ENCODE measurements around the gene WWOX.

WWOX gene

DNA sequence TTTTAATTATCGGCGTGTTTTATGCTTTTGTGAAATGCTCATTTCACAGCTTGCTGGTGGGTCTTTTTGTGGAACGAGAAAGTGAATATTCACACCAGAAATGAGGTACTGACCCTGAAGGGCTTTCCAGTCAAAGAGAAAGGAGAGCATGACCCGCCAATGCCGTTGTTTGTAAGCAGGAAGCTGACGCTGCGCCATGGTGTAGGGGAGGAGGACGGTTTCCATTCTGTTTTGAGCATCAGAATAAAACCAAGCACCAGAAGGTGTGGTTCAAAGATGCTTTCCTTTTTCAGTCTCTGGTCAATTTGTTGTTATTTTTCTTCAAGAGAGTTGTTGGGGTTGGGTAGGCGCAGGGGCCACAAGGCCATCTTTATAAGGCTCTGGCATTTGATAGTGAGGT, 669.3 kb downstream of the WWOX start:
- H3K36me3 ChIP-seq (ENCODE audit: control insufficient read depth, insufficient read depth, low read length) = no peaks in the 10 kb centered on the region
- no peaks in the 10 kb centered on the region for H3K9me3 ChIP-seq (ENCODE audit: control insufficient read depth, low read length)
- WGBS, 2 experiments (ENCODE audit: insufficient coverage in 2 of 2) = 89 to 91% methylated on average over 8 to 9 of the region's 9 CpGs
- no peak overlapping the region for H3K27ac ChIP-seq (ENCODE audit: low read depth, low read length, severe bottlenecking)
- H3K4me3 ChIP-seq (ENCODE audit: extremely low read depth, insufficient read depth, low read length, poor library complexity, severe bottlenecking) = no peak overlapping the region
- H3K4me1 ChIP-seq (ENCODE audit: control insufficient read depth, insufficient read depth, low read length, poor library complexity, severe bottlenecking) = no peaks in the 10 kb centered on the region

DNA sequence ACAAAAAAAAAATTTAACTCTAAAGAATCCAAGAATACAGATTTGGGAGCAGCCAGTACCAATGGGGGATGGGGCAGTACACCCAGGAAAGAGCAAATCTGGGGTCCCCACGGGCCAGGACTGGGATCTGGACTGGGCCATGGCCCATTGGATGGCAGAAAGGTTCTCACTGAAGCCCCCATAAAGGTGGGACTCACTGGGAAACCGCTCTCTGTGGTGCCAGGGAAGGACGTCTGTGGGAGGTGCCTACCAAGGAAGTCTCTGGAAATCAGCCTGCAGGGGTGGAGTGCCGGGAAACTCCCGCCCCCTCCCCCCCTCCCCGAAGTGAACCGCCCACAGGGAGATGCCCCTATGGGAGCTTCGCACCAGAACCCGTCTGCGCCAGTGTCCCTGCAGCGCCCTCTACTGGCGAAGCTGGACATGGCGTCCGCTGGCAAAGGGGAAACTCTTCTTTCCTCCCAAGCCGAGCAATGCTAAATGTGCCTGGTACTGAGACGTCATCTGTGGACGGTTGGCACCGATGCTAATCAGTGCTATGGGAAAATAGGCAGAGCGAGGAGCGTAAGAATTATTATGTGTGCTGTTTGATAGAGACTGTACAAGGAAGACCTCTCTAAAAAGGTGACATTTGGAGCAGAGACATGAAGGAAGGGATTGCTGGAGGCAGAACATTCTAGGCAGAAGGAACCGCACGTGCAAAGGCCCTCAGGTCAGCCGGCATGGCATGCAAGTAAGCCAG, 671.1 kb downstream of the WWOX start:
- Histone ChIP-seq H3K9me3 (ENCODE audit: control insufficient read depth, low read length) (no peaks in the 10 kb centered on the region), H3K4me3 (ENCODE audit: extremely low read depth, insufficient read depth, low read length, poor library complexity, severe bottlenecking) (no peak overlapping the region), H3K36me3 (ENCODE audit: control insufficient read depth, insufficient read depth, low read length) (no peaks in the 10 kb centered on the region), H3K4me1 (ENCODE audit: control insufficient read depth, insufficient read depth, low read length, poor library complexity, severe bottlenecking) (no peaks in the 10 kb centered on the region), H3K27ac (ENCODE audit: low read depth, low read length, severe bottlenecking) (no peak overlapping the region)
- 57 to 60% methylated on average over 17 of the region's 23 CpGs for WGBS, 2 experiments (ENCODE audit: insufficient coverage in 2 of 2)

GRCh38 chr16:78773291-78773702, 673.8 kb downstream of the WWOX start:
- H3K4me1 ChIP-seq (ENCODE audit: control insufficient read depth, insufficient read depth, low read length, poor library complexity, severe bottlenecking) = no peaks in the 10 kb centered on the region
- H3K4me3 ChIP-seq (ENCODE audit: extremely low read depth, insufficient read depth, low read length, poor library complexity, severe bottlenecking) = no peak overlapping the region
- no peak overlapping the region for H3K27ac ChIP-seq (ENCODE audit: low read depth, low read length, severe bottlenecking)
- 75 to 92% methylated on average over 5 to 6 of the region's 8 CpGs for WGBS, 2 experiments (ENCODE audit: insufficient coverage in 2 of 2)
- no peaks in the 10 kb centered on the region for H3K36me3 ChIP-seq (ENCODE audit: control insufficient read depth, insufficient read depth, low read length)
- no peaks in the 10 kb centered on the region for H3K9me3 ChIP-seq (ENCODE audit: control insufficient read depth, low read length)

DNA sequence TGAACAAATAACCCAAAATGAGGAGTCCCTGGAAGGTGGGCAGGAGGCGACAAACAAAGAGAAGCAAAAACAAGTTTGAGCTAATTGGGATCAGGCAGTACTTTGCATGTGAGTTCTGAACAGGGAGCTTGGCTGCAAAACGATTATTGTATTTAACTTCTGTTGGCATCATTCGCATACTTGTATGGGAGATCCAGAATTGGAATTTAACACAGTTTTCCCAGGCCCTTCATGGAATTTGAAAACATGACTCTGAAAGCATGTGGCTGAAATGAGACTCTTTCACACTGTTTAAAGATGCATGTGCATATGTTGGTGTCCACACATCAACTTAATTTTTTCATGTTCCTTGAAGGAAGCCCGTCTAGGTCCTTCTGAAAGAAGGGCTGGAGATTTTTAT, 674.3 kb downstream of the WWOX start:
- H3K36me3 ChIP-seq (ENCODE audit: control insufficient read depth, insufficient read depth, low read length) = no peaks in the 10 kb centered on the region
- H3K9me3 ChIP-seq (ENCODE audit: control insufficient read depth, low read length) = no peaks in the 10 kb centered on the region
- no peak overlapping the region for H3K4me3 ChIP-seq (ENCODE audit: extremely low read depth, insufficient read depth, low read length, poor library complexity, severe bottlenecking)
- H3K27ac ChIP-seq (ENCODE audit: low read depth, low read length, severe bottlenecking) = no peak overlapping the region
- H3K4me1 ChIP-seq (ENCODE audit: control insufficient read depth, insufficient read depth, low read length, poor library complexity, severe bottlenecking) = no peaks in the 10 kb centered on the region
- 75 to 94% methylated on average over 3 of the region's 4 CpGs for WGBS, 2 experiments (ENCODE audit: insufficient coverage in 2 of 2)

DNA sequence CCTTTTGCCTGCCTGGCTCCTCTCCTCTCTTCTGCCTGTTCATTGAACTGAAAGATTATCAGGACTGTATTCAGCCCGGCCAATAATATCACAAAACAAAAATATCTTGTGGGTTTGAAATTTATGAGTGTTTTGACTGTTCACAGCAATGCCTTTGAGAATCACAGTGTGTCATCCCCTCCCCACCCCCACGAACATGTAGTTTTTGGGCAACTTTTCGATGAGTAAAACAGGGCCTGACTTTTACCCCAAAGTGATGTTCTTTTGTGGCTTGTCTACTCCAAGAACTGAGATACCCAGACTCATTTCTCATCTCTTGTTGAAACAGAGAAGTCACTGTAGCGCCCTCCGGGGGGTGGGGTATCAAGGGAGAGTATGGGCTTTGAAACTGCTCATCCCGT, 675.7 kb downstream of the WWOX start:
- 91 to 100% methylated on average over 1 to 2 of the region's 6 CpGs for WGBS, 2 experiments (ENCODE audit: insufficient coverage in 2 of 2)
- H3K27ac ChIP-seq (ENCODE audit: low read depth, low read length, severe bottlenecking) = no peak overlapping the region
- no peaks in the 10 kb centered on the region for H3K9me3 ChIP-seq (ENCODE audit: control insufficient read depth, low read length)
- H3K4me1 ChIP-seq (ENCODE audit: control insufficient read depth, insufficient read depth, low read length, poor library complexity, severe bottlenecking) = no peaks in the 10 kb centered on the region
- no peak overlapping the region for H3K4me3 ChIP-seq (ENCODE audit: extremely low read depth, insufficient read depth, low read length, poor library complexity, severe bottlenecking)
- no peaks in the 10 kb centered on the region for H3K36me3 ChIP-seq (ENCODE audit: control insufficient read depth, insufficient read depth, low read length)

DNA sequence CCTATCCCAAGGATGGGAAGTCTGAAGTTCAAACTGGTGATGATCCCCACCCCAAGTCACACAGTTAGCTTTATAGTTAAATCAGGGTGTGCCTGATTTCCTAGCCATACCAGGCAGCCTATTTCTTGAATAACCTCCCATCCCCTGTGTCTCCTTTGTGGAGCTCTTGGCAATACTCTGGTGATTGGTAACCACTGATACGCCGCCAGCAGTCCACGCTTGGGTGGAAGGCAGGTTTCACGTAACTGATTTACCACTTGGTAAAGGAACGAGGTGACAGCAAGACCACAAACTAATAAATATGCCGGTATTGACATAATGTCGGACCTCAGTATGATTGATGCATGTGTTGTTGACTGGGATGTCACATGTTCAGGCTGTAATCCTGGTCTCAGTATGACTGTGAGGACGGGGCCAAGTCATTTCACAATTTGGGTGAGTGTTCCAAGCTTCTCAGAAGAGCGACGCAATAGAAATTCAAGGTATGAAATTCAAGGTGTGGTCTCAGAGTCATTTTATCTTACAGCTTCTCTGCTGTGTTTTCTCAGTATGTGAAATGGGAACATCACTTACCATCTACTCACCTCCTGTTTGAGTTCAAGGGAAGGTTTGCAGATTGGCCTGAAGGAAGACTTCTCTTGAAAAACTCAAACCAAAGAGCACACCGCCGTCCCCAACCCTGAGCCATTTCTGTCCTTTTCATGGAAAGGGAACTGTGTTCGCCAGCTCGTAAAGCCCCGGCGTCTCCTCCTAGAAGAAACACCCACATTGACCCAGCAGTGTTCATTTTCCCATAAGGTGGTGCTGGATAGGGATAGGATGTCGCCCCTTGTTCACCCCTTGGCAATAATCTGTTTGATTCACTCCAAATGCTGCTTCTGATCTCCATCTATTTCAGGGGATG, 678.9 kb downstream of the WWOX start:
- Histone ChIP-seq H3K27ac (ENCODE audit: low read depth, low read length, severe bottlenecking) (no peak overlapping the region), H3K4me3 (ENCODE audit: extremely low read depth, insufficient read depth, low read length, poor library complexity, severe bottlenecking) (no peak overlapping the region), H3K36me3 (ENCODE audit: control insufficient read depth, insufficient read depth, low read length) (no peaks in the 10 kb centered on the region), H3K4me1 (ENCODE audit: control insufficient read depth, insufficient read depth, low read length, poor library complexity, severe bottlenecking) (no peaks in the 10 kb centered on the region), H3K9me3 (ENCODE audit: control insufficient read depth, low read length) (no peaks in the 10 kb centered on the region)
- 90 to 95% methylated on average over 12 to 14 of the region's 17 CpGs for WGBS, 2 experiments (ENCODE audit: insufficient coverage in 2 of 2)

DNA sequence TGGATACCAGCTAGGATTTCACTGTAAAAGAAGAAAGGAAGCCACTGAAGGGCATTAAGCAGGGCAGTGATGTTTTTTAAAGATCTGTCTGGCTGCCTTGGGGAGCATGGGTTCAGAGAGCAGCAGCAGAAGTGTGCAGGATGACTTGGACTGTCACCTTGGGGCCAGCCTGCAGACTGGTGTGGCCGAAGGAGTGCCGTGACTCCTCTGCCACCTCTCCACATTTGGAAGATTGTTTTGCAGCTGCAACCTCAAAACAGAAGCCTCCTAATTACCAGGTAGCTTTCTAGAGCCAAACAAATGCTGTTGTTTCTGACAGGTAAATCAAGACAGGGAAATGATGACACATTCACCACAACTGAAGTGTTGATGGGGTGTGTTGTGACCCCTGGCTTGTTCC, 681.4 kb downstream of the WWOX start:
- Histone ChIP-seq H3K9me3 (ENCODE audit: control insufficient read depth, low read length) (no peaks in the 10 kb centered on the region), H3K36me3 (ENCODE audit: control insufficient read depth, insufficient read depth, low read length) (no peaks in the 10 kb centered on the region), H3K4me3 (ENCODE audit: extremely low read depth, insufficient read depth, low read length, poor library complexity, severe bottlenecking) (no peak overlapping the region), H3K27ac (ENCODE audit: low read depth, low read length, severe bottlenecking) (no peak overlapping the region), H3K4me1 (ENCODE audit: control insufficient read depth, insufficient read depth, low read length, poor library complexity, severe bottlenecking) (no peaks in the 10 kb centered on the region)
- WGBS, 2 experiments (ENCODE audit: insufficient coverage in 2 of 2) = 94 to 100% methylated on average over 1 to 2 of the region's 2 CpGs

DNA sequence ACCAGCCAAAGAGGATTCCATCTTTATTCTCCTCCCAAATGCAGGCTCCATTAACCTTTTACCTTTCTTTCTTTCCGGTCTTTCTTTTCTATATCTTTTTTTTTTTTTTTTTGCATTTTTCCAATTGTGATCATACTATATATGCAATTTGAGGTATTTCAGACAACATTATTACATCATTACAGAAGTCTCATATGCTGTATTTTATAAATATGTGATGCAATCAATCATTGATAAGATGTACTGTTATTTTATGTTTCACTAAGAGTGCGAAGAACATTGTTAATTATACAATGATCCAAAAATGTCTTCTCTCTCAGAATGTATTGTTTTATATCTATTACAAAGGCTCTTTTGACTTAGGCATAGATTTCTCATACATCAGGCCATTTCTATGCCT, 683.1 kb downstream of the WWOX start:
- Histone ChIP-seq H3K4me3 (ENCODE audit: extremely low read depth, insufficient read depth, low read length, poor library complexity, severe bottlenecking) (no peak overlapping the region), H3K4me1 (ENCODE audit: control insufficient read depth, insufficient read depth, low read length, poor library complexity, severe bottlenecking) (no peaks in the 10 kb centered on the region), H3K27ac (ENCODE audit: low read depth, low read length, severe bottlenecking) (no peak overlapping the region), H3K9me3 (ENCODE audit: control insufficient read depth, low read length) (no peaks in the 10 kb centered on the region), H3K36me3 (ENCODE audit: control insufficient read depth, insufficient read depth, low read length) (no peaks in the 10 kb centered on the region)
- WGBS, 2 experiments (ENCODE audit: insufficient coverage in 2 of 2) = no CpG with 5 or more reads among the region's 2 CpGs

DNA sequence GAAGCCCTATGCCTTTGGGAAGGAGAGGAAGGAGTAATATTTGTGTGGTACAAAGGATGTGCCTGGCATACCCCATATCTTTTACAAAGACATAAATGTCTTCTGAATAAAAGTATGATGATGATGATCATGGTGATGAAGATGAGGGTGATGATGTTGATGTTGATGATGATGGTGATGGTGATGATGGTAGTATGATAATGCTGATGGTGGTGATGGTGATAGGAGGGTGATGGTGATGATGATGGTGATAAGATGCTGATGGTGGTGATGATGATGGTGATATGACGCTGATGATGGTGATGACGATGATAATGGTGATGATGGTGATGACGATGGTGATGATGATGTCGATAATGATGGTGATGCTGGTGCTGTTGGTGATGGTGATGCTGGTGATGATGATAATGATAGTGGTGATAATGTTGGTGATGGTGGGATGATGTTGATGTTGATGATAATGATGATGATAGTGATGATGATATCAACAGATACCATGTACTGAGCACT, 684.2 kb downstream of the WWOX start:
- WGBS, 2 experiments (ENCODE audit: insufficient coverage in 2 of 2) = 65 to 71% methylated on average over 4 of the region's 4 CpGs
- no peaks in the 10 kb centered on the region for H3K4me1 ChIP-seq (ENCODE audit: control insufficient read depth, insufficient read depth, low read length, poor library complexity, severe bottlenecking)

GRCh38 chr16:78784771-78785170, 685.3 kb downstream of the WWOX start:
- Histone ChIP-seq H3K4me3 (ENCODE audit: extremely low read depth, insufficient read depth, low read length, poor library complexity, severe bottlenecking) (no peak overlapping the region), H3K27ac (ENCODE audit: low read depth, low read length, severe bottlenecking) (no peak overlapping the region), H3K9me3 (ENCODE audit: control insufficient read depth, low read length) (no peaks in the 10 kb centered on the region), H3K36me3 (ENCODE audit: control insufficient read depth, insufficient read depth, low read length) (no peaks in the 10 kb centered on the region), H3K4me1 (ENCODE audit: control insufficient read depth, insufficient read depth, low read length, poor library complexity, severe bottlenecking) (no peaks in the 10 kb centered on the region)
- WGBS, 2 experiments (ENCODE audit: insufficient coverage in 2 of 2) = 97 to 100% methylated on average over 3 to 4 of the region's 6 CpGs

More for the DNA sequence above, 684.2 kb downstream of the WWOX start:
- no peak overlapping the region for H3K4me3 ChIP-seq (ENCODE audit: extremely low read depth, insufficient read depth, low read length, poor library complexity, severe bottlenecking)
- no peaks in the 10 kb centered on the region for H3K9me3 ChIP-seq (ENCODE audit: control insufficient read depth, low read length)
- H3K27ac ChIP-seq (ENCODE audit: low read depth, low read length, severe bottlenecking) = no peak overlapping the region
- H3K36me3 ChIP-seq (ENCODE audit: control insufficient read depth, insufficient read depth, low read length) = no peaks in the 10 kb centered on the region
